Measurements from ENCODE around the gene C19orf85. TPM values are rescaled to one million over a fixed set of nuclear protein-coding genes. Genes with fewer than 3 reads are reported as not detected.
"Not testable (repeated sequence)": the region's sequence is repeated elsewhere in the genome, so short reads cannot be mapped to it uniquely, and the experiment has no call there.

The C19orf85 gene
- total RNA-seq, 4 donors from 2014 or later, result not detected

DNA sequence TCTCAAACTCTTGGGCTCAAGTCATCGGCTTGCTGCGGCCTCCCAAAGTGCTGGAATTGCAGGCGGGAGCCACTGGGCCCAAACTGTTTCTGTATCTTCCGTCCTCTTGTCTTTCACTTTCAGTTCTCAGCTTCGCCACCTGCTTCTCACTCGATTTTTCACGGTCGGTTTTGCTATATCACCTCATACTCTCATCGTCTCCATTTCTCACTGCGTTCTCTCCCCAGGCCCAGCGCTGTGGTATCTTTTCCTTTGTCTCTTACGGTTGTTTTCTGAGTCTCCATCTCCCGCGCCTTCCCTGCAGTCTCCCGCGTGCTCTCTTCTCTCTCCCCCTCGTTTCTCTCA, 38.6 kb upstream of the C19orf85 start:
- Histone ChIP-seq H3K4me1 (peaks cover 0 to 4% (median 2%) of the 10 kb centered on the region in 4 donors), H3K27ac (peak overlapping the region in 1 of 4 donors; percentile 90), H3K9me3 (no peaks in the 10 kb centered on the region), H3K27me3 (no peaks in the 10 kb centered on the region), H3K36me3 (no peaks in the 10 kb centered on the region), H3K4me3 (peak overlapping the region in 2 of 4 donors; percentile 50 to 57)
- DNase-seq, result no peak
- TF ChIP-seq CTCF (IDR thresholded peaks at IDR 0.05) (no peak), POLR2A (IDR thresholded peaks at IDR 0.05) (no peak)

DNA sequence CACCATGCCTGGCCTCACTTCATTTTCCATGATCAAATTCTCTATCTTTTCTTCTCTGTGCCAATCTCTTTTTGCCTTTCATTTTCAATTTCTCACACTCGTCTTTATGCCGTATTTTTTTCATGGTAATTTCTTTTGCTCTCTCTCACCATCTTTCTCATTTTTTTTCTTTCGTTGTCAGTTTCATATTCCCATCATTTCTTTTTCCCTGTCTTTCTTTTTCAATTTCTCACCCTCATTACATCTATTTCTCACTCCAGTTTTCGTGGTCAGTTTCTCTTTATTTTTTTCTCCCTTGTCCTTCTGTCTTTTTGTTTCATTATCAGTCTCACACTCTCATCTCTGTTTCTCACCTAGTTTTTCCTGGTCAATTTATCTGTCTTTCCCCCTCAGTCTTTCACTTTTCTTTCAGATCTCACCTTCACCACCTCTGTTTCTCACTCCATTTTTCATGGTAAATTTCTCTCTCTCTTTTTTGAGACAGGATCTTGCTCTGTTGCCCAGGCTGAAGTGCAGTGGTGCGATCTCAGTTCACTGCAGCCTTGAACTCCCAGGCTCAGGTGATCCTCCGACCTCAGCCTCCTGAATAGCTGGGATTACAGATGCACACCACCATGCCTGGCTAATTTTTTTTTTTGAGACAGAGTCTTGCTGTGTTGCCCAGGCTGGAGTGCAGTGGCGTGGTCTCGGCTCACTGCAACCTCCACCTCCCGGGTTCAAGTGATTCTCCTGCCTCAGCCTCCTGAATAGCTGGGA, 37.8 kb upstream of the C19orf85 start:
- no peak for DNase-seq
- TF ChIP-seq POLR2A (IDR thresholded peaks at IDR 0.05) (no peak), CTCF (IDR thresholded peaks at IDR 0.05) (no peak)
- peaks cover 0 to 4% (median 2%) of the 10 kb centered on the region in 4 donors for H3K4me1 ChIP-seq
- H3K4me3 ChIP-seq, result no peak overlapping the region
- no peak overlapping the region for H3K27ac ChIP-seq
- no peaks in the 10 kb centered on the region for H3K9me3 ChIP-seq
- no peaks in the 10 kb centered on the region for H3K36me3 ChIP-seq
- H3K27me3 ChIP-seq, result no peaks in the 10 kb centered on the region

DNA sequence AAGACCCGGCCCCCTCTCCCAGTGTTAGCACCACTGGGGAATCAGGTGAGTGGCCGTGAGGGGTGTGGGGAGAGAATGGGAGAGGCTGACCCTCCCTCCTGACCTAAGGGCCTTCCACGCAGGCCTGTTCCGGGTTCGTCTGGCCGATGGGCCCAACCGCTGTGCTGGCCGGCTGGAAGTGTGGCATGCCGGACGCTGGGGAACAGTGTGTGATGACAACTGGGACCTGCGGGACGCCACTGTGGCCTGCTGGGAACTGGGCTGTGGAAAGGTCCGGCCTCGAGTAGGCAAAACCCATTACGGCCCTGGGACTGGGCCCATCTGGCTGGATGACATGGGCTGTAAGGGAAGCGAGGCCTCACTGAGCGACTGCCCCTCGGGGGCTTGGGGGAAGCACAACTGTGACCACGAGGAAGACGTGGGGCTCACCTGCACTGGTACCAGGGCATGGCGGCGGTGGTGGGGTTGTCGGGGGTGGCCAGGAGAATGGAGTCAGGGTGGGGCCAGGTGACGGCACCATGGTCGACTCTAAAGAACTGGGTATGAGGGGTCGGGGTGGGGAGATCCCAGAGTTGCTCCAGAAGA, 35.9 kb upstream of the C19orf85 start:
- Histone ChIP-seq H3K4me1 (peaks cover 0 to 4% (median 2%) of the 10 kb centered on the region in 4 donors), H3K9me3 (no peaks in the 10 kb centered on the region), H3K36me3 (no peaks in the 10 kb centered on the region), H3K4me3 (no peak overlapping the region), H3K27ac (no peak overlapping the region), H3K27me3 (no peaks in the 10 kb centered on the region)
- no peak for TF ChIP-seq CTCF (IDR thresholded peaks at IDR 0.05)
- no peak for TF ChIP-seq POLR2A (IDR thresholded peaks at IDR 0.05)
- no peak for DNase-seq

DNA sequence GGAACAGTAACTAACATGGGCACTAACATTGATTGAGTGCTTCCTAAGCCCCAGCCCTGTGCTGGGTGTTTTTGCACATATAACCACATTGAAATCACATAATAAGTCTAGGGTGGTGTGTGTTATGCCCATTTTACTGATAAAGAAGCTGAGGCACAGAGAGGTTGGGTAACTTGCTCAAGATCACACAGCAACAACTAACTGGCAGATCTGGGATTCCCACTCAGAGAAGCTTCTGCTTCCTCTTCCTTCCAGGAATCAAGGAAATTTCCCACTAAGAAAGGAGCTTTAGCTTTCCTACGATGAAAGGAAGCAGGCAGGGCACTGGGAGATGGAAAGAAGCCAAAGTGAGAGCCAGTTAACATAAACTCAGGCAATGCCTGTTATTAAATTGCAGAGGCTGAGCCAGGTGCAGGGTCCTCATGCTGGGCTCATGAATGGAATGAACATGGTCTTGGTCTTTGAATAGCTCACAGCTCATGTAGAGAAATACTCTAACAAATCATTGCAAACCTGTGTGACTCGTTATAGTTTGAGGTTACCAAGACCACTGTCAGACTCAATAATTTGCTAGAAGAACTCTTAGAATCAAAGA, 33.8 kb upstream of the C19orf85 start:
- no peak for DNase-seq
- Histone ChIP-seq H3K9me3 (no peaks in the 10 kb centered on the region), H3K36me3 (no peaks in the 10 kb centered on the region), H3K27ac (no peak overlapping the region), H3K4me1 (peaks cover 0 to under 1% (median under 1%) of the 10 kb centered on the region in 4 donors), H3K27me3 (no peaks in the 10 kb centered on the region), H3K4me3 (no peak overlapping the region)
- no peak for TF ChIP-seq POLR2A (IDR thresholded peaks at IDR 0.05)

GRCh38 chr19:55497763-55498162, 33.2 kb upstream of the C19orf85 start:
- Histone ChIP-seq H3K27ac (no peak overlapping the region), H3K27me3 (no peaks in the 10 kb centered on the region), H3K4me1 (no peaks in the 10 kb centered on the region), H3K9me3 (no peaks in the 10 kb centered on the region), H3K36me3 (no peaks in the 10 kb centered on the region), H3K4me3 (no peak overlapping the region)
- no peak for DNase-seq
- TF ChIP-seq POLR2A (IDR thresholded peaks at IDR 0.05) (no peak), CTCF (IDR thresholded peaks at IDR 0.05) (no peak)

DNA sequence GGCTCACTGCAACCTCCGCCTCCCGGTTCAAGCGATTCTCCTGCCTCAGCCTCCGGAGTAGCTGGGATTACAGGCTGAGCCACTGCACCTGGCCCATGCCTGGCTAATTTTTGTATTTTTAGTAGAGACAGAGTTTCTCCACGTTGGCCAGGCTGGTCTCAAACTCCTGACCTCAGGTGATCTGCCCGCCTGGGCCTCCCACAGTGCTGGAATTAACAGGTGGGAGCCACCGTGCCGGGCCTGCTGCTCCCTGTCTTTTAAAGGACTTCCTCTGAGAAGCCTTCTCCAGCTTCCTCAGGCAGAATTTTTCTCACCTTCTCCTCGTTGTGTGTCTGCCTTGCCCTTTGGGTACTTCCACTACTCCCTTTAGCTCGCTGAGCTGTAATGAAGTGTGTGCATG, 32.3 kb upstream of the C19orf85 start:
- not testable (repeated sequence) for H3K27ac ChIP-seq, H3K4me1 ChIP-seq, H3K36me3 ChIP-seq, H3K27me3 ChIP-seq, H3K9me3 ChIP-seq, H3K4me3 ChIP-seq, DNase-seq

Data from Peyer's patch (tissue), 4 donors.